ENCODE data around the gene BRIP1. TPM values are rescaled to one million over a fixed set of nuclear protein-coding genes. Genes with fewer than 3 reads are reported as not detected.
A peak's percentile ranks its signal among the peaks of the same experiment; 100 is the strongest.

Gene BRIP1
- polyA plus RNA-seq, 2 of the 4 experiments (the other 2 are of a cell fraction) = 8.0 to 11.5 TPM

DNA sequence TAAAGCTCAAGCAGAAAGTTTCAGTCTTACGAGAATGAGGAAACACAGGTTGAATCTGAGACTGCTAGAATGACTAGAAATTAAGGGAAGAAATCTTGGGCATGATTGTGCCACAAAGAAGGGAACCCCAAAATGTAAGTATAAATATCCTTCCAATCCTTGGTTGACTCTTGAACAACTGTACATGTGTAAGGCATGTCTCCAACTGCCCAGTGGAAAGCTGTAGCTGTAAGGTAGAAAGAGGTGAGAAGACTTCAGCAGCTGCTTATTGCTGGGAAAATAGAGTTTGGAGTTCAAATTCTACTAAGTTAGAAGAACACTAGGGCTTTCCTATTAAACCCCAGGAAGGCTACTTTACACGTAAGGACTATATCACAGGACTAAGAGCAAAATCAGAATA, 212.6 kb downstream of the BRIP1 start:
- FAIRE-seq (no peak), ATAC-seq (no peak), DNase-seq (ENCODE audit: low read depth in 1 of 2, low spot score in 1 of 2) (no peak)
- ChIA-PET POLR2A (no interaction called here), CTCF (interaction anchor here (0.6 to 1.6 kb wide), 4 partner anchors 10 to 907 kb away, joined by 3 to 4 read pairs (median 3); no protein-coding TSS in a partner anchor)
- WGBS (ENCODE audit: missing lambda C conversion rate) = 73% methylated on average over 2 of the region's 2 CpGs
- TF ChIP-seq HOXB5 (CRISPR knock-in tag; IDR thresholded peaks at IDR 0.05) (no peak), MAX (IDR thresholded peaks at IDR 0.05) (no peak)
- Histone ChIP-seq H3K4me3 (no peak overlapping the region), H3K4me2 (no peak overlapping the region), H3K4me1 (no peaks in the 10 kb centered on the region), H3K27ac (no peak overlapping the region), H3K9me3 (peaks cover 16% of the 10 kb centered on the region)

DNA sequence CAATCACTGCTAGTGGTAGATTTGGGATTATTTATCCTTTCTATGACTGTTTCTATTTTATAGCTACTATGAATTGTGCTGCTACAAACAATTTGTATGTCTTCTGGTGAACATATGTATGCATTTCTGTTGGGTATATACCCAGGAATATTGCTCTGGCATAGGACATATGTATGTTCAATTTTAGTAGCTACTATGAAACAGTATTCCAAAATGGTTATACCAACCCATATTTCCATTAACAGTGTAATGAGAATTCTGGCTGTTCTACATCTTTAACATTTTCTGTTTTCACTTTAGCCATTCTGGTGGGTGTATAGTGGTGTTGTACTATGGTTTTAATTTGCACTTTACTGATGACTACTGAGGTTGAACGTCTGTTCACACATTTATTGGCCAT, 214.7 kb downstream of the BRIP1 start:
- CTCF ChIA-PET = interaction anchor here (1.3 kb wide), 1 partner anchor 9 kb away, joined by 4 read pairs; no protein-coding TSS in a partner anchor
- 4% methylated on average over 1 of the region's 1 CpG for WGBS (ENCODE audit: missing lambda C conversion rate)
- Histone ChIP-seq H3K4me3 (no peak overlapping the region), H3K9me3 (peaks cover 16% of the 10 kb centered on the region), H3K27ac (no peak overlapping the region), H3K4me1 (no peaks in the 10 kb centered on the region), H3K4me2 (no peak overlapping the region)
- FAIRE-seq (no peak), ATAC-seq (no peak), DNase-seq (ENCODE audit: low read depth in 1 of 2, low spot score in 1 of 2) (no peak)
- POLR2A ChIA-PET = no interaction called here
- no peak for TF ChIP-seq NPAS2 (CRISPR knock-in tag; IDR thresholded peaks at IDR 0.05; ENCODE audit: borderline replicate concordance)

DNA sequence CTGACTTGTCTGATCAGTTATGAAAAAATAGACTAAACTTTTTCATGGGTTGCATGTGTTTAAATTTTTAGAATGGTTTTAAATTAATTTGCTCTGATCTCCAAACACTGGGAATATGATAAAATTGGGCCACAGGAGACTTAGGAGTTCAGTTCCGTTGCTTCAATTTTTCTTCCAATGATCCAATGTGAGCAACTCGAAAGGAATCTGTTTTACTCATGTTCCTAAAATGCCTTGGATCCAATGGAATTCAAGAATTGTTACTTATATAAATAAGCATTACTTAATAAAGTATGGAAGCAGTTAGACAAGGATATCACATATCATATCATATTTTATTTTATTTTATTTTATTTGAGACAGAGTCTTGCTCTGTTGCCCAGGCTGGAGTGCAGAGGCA, 216.3 kb downstream of the BRIP1 start:
- 54% methylated on average over 2 of the region's 2 CpGs for WGBS (ENCODE audit: missing lambda C conversion rate)
- H3K4me3 ChIP-seq = no peak overlapping the region
- FAIRE-seq (no peak), DNase-seq (ENCODE audit: low read depth in 1 of 2, low spot score in 1 of 2) (no peak), ATAC-seq (no peak)
- POLR2A ChIA-PET = interaction anchor here (0.6 kb wide), 1 partner anchor 86 kb away, joined by 3 read pairs; no protein-coding TSS in a partner anchor
- TF ChIP-seq HES2 (IDR thresholded peaks at IDR 0.05) (no peak), ZSCAN20 (CRISPR knock-in tag; IDR thresholded peaks at IDR 0.05) (no peak), ESRRA (IDR thresholded peaks at IDR 0.05; ENCODE audit: borderline replicate concordance, low read length) (no peak), KDM5A (IDR thresholded peaks at IDR 0.05) (no peak), RCOR1 (IDR thresholded peaks at IDR 0.05; ENCODE audit: low read depth, low read length) (no peak), EHF (CRISPR knock-in tag; IDR thresholded peaks at IDR 0.05) (no peak), CHD2 (IDR thresholded peaks at IDR 0.05; ENCODE audit: low read length, partially characterized antibody) (no peak), HOXA7 (CRISPR knock-in tag; IDR thresholded peaks at IDR 0.05) (no peak), CEBPB (IDR thresholded peaks at IDR 0.05) (no peak)
- CTCF ChIA-PET = interaction anchor here (0.9 to 1.0 kb wide), 2 partner anchors 11 to 229 kb away, joined by 3 to 6 read pairs; no protein-coding TSS in a partner anchor
- peaks cover 14% of the 10 kb centered on the region for H3K9me3 ChIP-seq
- no peak overlapping the region for H3K4me2 ChIP-seq
- no peaks in the 10 kb centered on the region for H3K4me1 ChIP-seq
- H3K27ac ChIP-seq = no peak overlapping the region

GRCh38 chr17:61646482-61646881, 216.8 kb downstream of the BRIP1 start:
- Histone ChIP-seq H3K4me1 (no peaks in the 10 kb centered on the region), H3K4me3 (no peak overlapping the region), H3K27ac (no peak overlapping the region), H3K9me3 (peaks cover 11% of the 10 kb centered on the region), H3K4me2 (no peak overlapping the region)
- ATAC-seq = no peak
- TF ChIP-seq ZC3H11A (IDR thresholded peaks at IDR 0.05) (no peak), NFE2L2 (conservative IDR thresholded peaks at IDR 0.05; ENCODE audit: low read length) (no peak), RNF2 (IDR thresholded peaks at IDR 0.05; ENCODE audit: borderline replicate concordance, low read depth) (no peak), MAZ (IDR thresholded peaks at IDR 0.05; ENCODE audit: borderline replicate concordance, low read depth, low read length) (no peak), POLR2A (IDR thresholded peaks at IDR 0.05; ENCODE audit: low read length) (no peak), ESRRA (IDR thresholded peaks at IDR 0.05; ENCODE audit: borderline replicate concordance, low read length) (no peak), BHLHE40 (IDR thresholded peaks at IDR 0.05; ENCODE audit: low read depth, low read length) (no peak)
- TF ChIP-seq, protein P1, sequence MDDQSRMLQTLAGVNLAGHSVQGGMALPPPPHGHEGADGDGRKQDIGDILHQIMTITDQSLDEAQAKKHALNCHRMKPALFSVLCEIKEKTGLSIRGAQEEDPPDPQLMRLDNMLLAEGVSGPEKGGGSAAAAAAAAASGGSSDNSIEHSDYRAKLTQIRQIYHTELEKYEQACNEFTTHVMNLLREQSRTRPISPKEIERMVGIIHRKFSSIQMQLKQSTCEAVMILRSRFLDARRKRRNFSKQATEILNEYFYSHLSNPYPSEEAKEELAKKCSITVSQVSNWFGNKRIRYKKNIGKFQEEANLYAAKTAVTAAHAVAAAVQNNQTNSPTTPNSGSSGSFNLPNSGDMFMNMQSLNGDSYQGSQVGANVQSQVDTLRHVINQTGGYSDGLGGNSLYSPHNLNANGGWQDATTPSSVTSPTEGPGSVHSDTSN (IDR thresholded peaks at IDR 0.05) = no peak
- peak; percentile 46 for FAIRE-seq
- DNase-seq (ENCODE audit: low read depth in 1 of 2, low spot score in 1 of 2) = no peak
- POLR2A ChIA-PET = interaction anchor here (0.6 kb wide), 1 partner anchor 87 kb away, joined by 3 read pairs; no protein-coding TSS in a partner anchor
- CTCF ChIA-PET = interaction anchor here (0.6 to 1.0 kb wide), 4 partner anchors 10 to 377 kb away, joined by 3 to 6 read pairs (median 3); no protein-coding TSS in a partner anchor
